ENCODE data around the gene LAYN. TPM values are rescaled to one million over a fixed set of nuclear protein-coding genes. Genes with fewer than 3 reads are reported as not detected.

Gene LAYN
- total RNA-seq, 1 donor from 2014 or later, result 3.7 TPM

DNA sequence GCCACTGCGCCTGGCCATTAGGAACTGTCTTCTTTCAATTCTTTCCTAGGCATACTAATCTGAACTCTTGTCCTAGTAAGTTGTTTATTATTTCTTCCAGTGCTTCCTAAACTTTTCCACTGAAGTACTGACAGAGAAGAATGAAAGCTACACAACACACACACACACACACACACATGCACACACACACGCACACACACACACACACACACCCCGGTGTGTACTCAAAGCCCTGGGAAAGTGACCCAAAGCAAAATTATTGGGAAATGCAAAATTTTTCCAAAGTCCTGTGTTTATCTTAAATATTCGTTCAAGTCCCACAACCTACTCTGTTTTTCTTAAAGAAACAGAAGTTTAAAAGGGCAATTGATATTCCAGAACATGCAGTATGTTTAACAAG lies 42.4 kb downstream of the LAYN start:
- no peak for ATAC-seq
- DNase-seq (ENCODE audit: missing footprints), result no peak
- intact Hi-C loops (cut with DNase I), result no loop called here

DNA sequence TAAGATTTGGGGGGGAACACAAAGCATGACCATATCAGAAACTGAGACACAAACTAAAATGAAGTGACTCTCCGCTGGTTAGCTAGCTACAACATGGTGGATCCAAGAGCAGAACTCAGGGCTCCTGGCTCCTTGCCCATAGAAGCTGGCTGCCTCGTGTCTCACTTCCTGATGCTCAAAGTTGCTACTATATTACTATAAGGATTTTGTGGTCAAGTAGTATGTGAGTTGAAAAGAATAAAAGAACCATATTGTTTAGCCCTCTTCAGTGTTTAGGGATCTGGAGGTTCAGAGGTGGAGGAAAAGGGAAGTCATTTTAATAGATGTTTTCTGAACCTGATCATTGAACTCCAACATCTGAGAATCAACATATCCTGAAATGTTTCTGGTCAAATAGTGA lies 44.9 kb downstream of the LAYN start:
- intact Hi-C loops (cut with DNase I), result loop anchor here (5.0 kb wide), 1 partner anchor 257 kb away; no protein-coding TSS in a partner anchor
- ATAC-seq (no peak), DNase-seq (ENCODE audit: missing footprints) (no peak)

DNA sequence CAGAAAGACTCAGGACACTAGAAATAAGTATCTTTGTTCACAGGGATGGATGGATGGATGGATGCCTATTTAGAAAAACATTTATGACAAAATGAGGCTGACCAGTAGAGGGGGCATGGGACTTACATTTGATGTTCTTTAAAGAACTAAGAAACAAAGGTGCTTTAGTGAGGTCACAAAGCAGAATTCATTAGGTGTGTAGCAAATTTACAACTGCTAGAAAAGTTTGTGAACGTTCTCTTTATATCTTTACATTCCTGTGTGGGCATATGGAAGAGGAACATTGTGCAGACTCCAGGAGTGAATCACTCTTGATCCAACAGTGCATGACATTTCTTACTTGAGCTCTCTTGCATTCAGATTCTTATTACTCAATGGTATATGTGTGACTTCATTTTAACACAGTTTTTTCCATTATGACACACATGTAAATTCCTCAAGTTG lies 45.9 kb downstream of the LAYN start:
- intact Hi-C loops (cut with DNase I), result loop anchor here (5.0 kb wide), 1 partner anchor 256 kb away; no protein-coding TSS in a partner anchor
- ATAC-seq, result no peak
- DNase-seq (ENCODE audit: missing footprints), result no peak

- intact Hi-C loops (cut with DNase I), result loop anchor here (5.0 kb wide), 1 partner anchor 253 kb away; no protein-coding TSS in a partner anchor
- ATAC-seq, result no peak
These were observed 48.6 kb downstream of the LAYN start for GRCh38 chr11:111589114-111589513.

GRCh38 chr11:111589886-111590499 lies 49.5 kb downstream of the LAYN start:
- intact Hi-C loops (cut with DNase I), result loop anchor here (5.0 kb wide), 1 partner anchor 252 kb away; no protein-coding TSS in a partner anchor
- no peak for DNase-seq (ENCODE audit: missing footprints)
- no peak for ATAC-seq

More at GRCh38 chr11:111589114-111589513, 48.6 kb downstream of the LAYN start:
- no peak for DNase-seq (ENCODE audit: missing footprints)

- no peak for ATAC-seq
- intact Hi-C loops (cut with DNase I), result no loop called here
- DNase-seq (ENCODE audit: missing footprints), result no peak
These were observed 50.9 kb downstream of the LAYN start for GRCh38 chr11:111591187-111591960.

GRCh38 chr11:111592491-111592890 lies 52.0 kb downstream of the LAYN start:
- ATAC-seq (no peak), DNase-seq (ENCODE audit: missing footprints) (no peak)
- intact Hi-C loops (cut with DNase I), result no loop called here

- ATAC-seq (no peak), DNase-seq (ENCODE audit: missing footprints) (no peak)
- intact Hi-C loops (cut with DNase I), result no loop called here
These were observed 55.8 kb downstream of the LAYN start for GRCh38 chr11:111596319-111596718.

DNA sequence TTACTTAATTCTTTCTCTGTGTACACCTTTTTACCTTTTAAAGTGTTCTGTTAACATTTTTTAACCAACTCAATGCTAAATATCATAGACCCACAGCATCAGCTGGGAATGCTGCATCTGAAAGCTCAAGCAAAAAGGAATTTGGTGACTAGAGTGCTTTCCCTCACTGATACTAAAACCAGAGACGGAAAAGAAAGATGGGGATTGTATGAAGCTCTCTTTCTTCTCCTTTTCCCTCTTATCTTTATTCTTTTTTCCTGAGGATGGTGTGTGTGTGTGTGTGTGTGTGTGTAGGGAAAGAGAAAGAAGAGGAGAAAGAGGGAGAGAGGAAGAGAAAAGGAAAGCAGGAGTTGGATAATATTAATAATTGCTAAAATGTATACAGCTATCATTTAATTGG lies 57.6 kb downstream of the LAYN start:
- ATAC-seq, result no peak
- intact Hi-C loops (cut with DNase I), result no loop called here

GRCh38 chr11:111598559-111598958 lies 58.0 kb downstream of the LAYN start:
- intact Hi-C loops (cut with DNase I), result no loop called here
- ATAC-seq (no peak), DNase-seq (ENCODE audit: missing footprints) (no peak)

More for the DNA sequence above, 57.6 kb downstream of the LAYN start:
- DNase-seq (ENCODE audit: missing footprints), result no peak

DNA sequence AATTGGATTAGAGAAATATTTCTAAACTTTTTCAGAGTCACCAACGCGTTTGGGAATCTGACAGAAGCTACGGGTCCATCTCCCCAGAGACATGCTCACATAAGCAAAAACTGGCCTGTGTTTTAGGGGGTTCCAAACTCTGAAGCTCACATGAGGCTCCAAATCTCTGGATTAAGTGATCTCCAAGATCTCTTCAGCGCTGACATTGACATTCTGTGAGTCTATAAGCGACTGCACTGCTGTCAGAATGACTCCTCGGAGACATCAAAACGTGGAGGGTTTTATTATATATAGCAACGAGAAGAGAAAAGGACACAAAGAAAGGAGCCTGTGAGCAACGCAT lies 61.1 kb downstream of the LAYN start:
- intact Hi-C loops (cut with DNase I), result loop anchor here (5.0 kb wide), 1 partner anchor 376 kb away; no protein-coding TSS in a partner anchor
- DNase-seq (ENCODE audit: missing footprints) (no peak), ATAC-seq (no peak)

DNA sequence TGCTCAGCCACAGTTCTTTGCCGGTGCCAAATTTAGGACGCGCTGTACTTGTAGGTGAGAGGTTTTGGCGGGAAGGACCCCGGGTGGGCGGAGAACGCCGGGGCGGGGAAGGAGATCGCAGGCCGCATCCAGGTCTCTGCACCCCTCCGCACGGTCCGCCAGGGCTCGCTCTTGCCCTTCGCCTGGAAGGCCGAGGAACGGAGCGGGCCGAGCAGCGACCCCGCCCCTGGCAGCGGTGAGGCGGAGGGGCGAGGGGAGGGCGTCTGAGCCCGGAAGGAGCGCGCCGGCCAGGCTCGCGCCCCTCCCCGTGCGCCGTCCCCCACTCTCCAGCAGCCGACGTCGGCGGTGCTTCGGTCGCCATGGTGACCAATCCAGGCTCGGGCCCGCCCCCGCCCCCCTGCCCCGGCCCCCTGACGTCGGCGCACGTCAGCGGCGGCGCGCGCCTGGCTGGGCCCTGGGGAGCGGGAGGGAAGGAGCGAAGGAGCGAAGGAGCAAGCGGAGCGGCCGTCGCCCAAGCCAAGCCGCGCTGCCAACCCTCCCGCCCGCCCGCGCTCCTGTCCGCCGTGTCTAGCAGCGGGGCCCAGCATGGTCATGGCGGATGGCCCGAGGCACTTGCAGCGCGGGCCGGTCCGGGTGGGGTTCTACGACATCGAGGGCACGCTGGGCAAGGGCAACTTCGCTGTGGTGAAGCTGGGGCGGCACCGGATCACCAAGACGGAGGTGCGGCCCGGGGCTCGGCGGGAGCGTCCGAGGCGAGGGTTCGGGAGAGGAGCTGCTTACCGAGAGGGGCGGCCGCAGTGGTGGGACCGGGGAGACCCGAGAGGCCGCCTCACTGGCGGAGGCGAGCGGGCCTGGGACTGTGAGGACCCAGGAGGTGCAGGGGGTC lies 61.7 kb downstream of the LAYN start, which contains the start of gene SIK2:
TSS of gene SIK2 (plus strand) at position 471 of the 886 bp plus-strand sequence. CDS start at position 586, 115 bp downstream.
- intact Hi-C loops (cut with DNase I), result loop anchor here (1.0 to 5.0 kb wide), 3 partner anchors 175 to 375 kb away; no protein-coding TSS in a partner anchor
- ATAC-seq, result peak; percentile 97

GRCh38 chr11:111602865-111603610 lies 62.5 kb downstream of the LAYN start:
- peak; percentile 80 for DNase-seq (ENCODE audit: missing footprints)
- peak; percentile 27 for ATAC-seq
- intact Hi-C loops (cut with DNase I), result loop anchor here (1.0 to 5.0 kb wide), 3 partner anchors 174 to 374 kb away; no protein-coding TSS in a partner anchor

More for the DNA sequence above, 61.7 kb downstream of the LAYN start, which contains the start of gene SIK2:
- peak; percentile 97 for DNase-seq (ENCODE audit: missing footprints)

DNA sequence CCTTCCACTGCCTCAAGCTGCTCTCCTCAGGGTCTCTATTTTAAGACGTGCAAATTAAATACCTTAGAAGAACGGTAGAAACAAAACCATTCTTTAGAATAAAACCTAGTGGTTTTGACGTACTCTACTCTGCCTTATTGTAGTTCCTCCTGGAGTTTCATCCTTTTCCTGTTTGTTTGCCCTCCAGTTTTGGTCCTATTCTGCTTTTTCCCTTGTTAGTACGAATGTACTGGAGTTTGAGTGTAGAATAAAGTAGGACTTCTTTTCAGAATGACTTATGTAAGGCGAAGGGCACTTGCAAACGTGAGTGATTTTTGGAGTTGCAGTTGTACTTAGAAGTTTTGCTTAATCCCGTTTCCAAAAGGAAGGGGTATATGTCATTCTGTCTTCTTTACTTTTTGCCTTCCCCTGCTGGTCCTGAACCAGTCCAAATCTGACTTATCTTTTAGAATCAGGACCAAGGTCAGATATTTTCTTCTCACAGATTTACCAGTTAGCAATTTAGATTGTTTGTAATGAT lies 63.2 kb downstream of the LAYN start:
- ATAC-seq (no peak), DNase-seq (ENCODE audit: missing footprints) (no peak)
- intact Hi-C loops (cut with DNase I), result loop anchor here (5.0 kb wide), 1 partner anchor 374 kb away; no protein-coding TSS in a partner anchor

DNA sequence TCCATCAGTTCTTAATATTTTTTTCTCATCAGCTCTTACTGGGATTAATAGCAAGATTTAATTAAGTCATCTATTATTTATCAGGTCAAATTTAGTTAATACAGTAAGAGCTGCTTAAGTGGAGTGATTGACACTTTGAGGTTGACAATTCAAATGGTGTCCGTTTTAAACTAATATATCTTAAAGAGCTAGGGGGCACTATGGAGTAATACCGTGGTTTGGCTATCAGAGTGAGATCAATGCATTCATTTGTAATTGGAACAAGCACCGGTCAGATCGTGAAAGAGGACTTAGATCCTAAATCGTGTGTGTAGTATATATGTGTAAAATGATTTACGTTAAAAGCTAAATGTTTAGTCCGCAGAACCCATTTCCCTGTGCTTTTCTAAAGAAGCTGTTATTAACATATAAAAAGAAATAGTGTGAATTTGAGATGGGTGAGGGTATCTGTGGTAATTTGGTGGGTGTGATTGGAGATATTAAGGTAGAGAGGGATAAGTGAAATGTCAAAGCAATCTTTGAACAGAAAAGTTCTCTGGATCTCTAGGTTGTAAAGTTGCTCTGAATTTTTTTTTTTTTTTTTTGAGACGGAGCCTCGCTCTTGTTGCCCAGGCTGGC lies 64.0 kb downstream of the LAYN start:
- intact Hi-C loops (cut with DNase I), result loop anchor here (5.0 kb wide), 2 partner anchors 48 to 373 kb away; no protein-coding TSS in a partner anchor
- no peak for ATAC-seq
- no peak for DNase-seq (ENCODE audit: missing footprints)

- ATAC-seq (no peak), DNase-seq (ENCODE audit: missing footprints) (no peak)
- intact Hi-C loops (cut with DNase I), result loop anchor here (5.0 kb wide), 1 partner anchor 47 kb away; no protein-coding TSS in a partner anchor
These were observed 65.2 kb downstream of the LAYN start for GRCh38 chr11:111605681-111606080.

- DNase-seq (ENCODE audit: missing footprints), result no peak
- no peak for ATAC-seq
- intact Hi-C loops (cut with DNase I), result loop anchor here (5.0 kb wide), 1 partner anchor 45 kb away; no protein-coding TSS in a partner anchor
These were observed 66.5 kb downstream of the LAYN start for GRCh38 chr11:111606986-111607385.

Measured in Right ventricle myocardium inferior (tissue), 1 donor.